Measurements from ENCODE around the gene ULK1.
"Not testable (repeated sequence)": the region's sequence is repeated elsewhere in the genome, so short reads cannot be mapped to it uniquely, and the experiment has no call there.

ULK1 gene

DNA sequence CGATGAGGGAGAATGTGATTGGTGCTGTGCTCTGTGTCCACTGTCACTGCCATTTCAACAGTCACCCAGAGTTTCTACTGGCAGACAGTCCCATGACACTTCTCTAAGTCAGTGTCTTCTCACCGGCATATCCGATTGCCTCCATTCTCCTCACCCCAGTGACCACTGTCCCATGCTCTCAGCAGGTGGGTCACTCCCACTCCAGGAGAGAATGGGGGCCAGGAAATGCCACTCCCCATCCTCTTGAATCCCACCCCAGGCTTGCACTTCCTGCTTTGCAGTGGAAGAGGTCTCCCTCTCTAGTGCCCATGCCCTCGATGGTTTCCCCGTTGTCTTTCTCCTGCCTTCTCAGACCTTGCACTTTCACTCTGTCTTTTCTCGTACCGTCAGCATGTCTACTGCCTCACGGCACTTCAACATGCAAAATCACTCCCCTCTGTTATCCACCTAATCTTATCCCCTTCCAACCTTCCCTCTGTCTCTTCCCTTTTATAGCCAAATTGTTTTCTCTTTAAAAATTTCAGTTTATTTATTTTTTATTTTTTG, 53.1 kb downstream of the ULK1 start:
- no peak for DNase-seq

DNA sequence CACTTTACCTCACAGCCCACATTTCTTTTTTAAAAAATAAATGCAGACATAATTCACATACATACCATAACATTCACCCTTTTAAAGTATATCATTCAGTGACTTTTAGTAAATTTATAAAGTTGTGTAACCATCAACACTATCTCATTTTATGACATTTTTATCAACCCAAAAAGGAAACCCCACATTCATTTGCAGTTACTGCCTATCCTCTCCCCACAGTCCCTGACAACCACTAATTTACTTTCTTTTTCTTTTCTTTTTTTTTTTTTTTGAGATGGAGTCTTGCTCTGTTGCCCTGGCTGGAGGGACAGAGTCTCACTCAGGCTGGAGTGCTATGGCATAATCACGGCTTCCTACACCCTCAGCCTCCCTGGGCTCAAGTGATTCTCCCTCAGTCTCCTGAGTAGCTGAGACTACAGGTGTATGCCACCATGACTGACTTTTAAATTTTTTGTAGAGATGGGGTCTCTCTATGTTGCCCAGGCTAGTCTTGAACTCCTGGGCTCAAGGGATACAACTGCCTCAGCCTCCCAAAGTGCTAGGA, 53.8 kb downstream of the ULK1 start:
- no peak for DNase-seq

DNA sequence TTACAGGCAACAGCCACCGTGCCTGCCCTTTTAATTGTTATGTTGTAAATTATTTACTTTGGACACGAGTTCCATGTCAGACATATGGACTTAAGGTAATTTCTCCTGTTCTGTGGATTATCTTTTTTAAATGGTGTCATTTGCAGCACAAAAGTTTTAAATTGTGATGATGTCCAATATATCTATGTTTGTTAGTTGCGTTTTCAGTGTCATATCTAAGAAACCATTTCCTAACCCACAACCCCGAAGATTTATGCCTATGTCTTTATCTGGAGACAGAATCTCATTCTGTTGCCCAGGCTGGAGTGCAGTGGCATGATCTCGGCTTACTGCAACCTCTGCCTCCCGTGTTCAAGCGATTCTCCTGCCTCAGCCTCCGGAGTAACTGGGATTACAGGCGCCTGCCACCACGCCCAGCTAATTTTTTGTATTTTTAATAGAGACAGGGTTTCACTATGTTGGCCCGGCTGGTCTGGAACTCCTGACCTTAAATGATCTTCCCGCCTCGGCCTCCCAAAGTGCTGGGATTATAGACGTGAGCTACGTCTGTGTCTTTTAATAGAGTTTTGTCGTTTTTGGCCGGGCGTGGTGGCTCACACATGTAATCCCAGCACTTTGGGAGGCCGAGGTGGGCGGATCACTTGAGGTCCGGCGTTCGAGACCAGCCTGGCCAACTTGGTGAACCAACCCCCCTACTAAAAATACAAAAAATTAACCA, 54.5 kb downstream of the ULK1 start:
- peak; percentile 18 for DNase-seq

DNA sequence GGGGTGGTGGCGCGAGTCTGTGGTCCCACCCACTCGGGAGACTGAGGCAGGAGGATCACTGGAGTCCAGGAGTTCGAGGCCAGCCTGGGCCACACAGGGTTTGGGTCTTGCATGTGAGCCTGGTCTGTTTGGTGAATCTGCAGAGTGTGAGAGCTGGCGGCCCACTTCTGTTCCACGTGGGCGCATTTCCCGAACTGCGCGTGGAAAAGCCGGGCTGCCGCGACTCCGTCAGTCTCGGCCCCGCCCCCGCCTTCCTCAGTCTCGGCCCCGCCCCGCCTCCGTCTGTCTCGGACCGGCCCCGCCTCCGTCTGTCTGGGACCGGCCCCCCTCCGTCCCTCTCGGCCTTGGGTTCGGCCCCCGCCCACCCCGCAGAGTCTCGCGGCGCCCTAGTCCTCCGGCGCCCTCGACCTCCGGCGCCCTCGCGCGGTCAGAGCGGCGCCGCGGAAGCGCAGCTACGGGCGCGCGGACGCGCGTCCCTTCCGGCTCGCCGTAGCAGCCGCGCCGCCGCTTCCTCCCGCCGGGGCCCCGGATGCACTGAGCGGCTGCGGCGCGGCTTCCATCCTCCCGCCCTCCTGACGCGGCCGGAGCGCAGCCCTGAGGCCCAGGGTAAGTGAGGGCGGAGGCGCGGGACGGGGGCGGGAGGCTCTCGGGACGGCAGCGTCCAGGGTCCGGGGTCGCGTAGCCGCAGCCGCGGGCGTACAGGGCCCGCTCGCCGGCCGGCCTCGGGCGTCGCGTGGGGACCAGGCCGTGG, 55.2 kb downstream of the ULK1 start, which contains the start of gene EP400:
EP400 (plus strand) TSS at position 512 of the 751 bp plus-strand sequence. CDS start 10,678 bp downstream, outside the sequence.
- DNase-seq, result peak; percentile 95

DNA sequence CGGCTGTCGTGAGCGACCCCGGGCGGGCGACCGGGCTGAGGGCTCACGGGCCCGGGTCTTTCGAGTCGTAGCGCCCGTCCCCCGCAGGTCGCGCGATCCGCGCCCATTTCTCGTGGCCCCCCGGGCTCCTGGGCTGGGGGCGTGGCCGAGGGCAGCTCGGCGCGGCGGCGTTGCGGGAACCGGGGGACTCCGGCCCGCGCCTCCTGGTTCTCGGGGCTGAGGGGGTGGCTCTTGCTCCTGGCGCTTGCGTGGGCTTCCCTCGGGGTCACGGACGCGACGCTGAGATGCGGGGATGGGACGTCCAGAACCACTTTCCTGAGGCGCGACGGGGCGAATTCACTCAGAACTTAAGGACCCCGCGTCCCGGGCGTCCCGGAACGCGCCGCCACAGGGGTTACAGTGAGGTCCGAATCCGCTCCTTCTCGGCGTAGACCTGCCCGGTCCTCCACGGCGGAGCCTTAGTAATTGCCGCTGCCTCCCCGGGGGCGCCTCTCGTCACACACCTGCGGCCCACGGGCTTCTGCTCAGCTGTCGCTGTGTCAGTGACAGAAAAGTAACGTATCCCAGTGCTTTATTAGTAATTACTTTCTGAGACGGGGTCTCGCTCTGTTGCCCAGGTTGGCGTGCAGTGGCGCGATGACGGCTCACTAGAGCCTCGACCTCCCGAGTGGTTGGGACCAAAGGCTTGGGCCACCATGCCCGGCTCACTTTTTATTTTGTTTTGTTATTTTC, 55.9 kb downstream of the ULK1 start:
- no peak for DNase-seq

DNA sequence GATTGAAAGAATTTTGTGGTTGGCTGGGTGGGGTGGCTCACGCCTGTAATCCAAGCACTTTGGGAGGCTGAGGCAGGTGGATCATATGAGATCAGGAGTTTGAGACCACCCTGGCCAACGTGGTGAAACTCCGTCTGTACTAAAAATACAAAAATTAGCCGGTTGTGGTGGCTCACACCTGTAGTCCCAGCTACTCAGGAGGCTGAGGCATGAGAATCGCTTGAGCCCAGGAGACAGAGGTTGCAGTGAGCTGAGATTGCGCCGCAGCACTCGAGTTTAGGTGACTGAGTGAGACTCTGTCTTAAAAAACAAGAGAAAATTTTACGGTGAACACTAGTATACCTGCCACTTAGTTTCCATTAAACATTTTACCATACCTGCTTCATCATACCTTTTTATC, 59.4 kb downstream of the ULK1 start:
- DNase-seq, result not testable (repeated sequence)

DNA sequence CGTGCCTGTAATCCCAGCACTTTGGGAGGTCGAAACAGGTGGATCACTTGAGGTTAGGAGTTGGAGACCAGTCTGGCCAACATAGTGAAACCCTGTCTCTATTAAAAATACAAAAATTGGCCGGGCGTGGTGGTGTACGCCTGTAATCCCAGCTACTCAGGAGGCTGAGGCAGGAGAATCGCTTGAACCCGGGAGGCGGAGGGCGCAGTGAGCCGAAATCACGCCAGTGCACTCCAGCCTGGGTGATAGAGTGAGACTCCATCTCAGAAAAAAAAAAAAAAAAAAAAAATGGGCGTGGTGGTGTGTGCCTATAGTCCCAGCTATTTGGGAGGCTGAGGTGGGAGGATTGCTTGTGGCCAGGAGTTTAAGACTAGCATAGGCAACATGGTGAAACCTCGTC, 60.0 kb downstream of the ULK1 start:
- not testable (repeated sequence) for DNase-seq

DNA sequence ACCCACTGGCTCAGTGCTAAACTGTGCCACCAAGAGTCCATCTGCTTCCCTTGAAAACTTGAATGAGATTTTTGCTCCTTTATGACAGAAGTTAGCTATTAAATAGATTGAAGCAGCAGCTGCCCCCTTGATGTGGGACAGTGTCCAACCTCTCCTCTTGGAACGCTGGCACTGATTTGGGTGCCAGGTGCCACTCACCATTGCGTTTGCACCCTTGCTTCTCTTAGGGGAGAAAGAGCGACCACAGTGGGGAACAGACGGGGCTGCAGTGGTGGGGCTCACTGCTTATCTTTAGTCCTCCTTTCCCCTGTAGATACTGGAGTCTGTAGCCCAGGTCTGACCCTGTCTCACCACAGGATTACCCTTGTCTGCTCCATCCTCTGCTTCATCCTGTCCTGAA, 64.7 kb downstream of the ULK1 start:
- no peak for DNase-seq

DNA sequence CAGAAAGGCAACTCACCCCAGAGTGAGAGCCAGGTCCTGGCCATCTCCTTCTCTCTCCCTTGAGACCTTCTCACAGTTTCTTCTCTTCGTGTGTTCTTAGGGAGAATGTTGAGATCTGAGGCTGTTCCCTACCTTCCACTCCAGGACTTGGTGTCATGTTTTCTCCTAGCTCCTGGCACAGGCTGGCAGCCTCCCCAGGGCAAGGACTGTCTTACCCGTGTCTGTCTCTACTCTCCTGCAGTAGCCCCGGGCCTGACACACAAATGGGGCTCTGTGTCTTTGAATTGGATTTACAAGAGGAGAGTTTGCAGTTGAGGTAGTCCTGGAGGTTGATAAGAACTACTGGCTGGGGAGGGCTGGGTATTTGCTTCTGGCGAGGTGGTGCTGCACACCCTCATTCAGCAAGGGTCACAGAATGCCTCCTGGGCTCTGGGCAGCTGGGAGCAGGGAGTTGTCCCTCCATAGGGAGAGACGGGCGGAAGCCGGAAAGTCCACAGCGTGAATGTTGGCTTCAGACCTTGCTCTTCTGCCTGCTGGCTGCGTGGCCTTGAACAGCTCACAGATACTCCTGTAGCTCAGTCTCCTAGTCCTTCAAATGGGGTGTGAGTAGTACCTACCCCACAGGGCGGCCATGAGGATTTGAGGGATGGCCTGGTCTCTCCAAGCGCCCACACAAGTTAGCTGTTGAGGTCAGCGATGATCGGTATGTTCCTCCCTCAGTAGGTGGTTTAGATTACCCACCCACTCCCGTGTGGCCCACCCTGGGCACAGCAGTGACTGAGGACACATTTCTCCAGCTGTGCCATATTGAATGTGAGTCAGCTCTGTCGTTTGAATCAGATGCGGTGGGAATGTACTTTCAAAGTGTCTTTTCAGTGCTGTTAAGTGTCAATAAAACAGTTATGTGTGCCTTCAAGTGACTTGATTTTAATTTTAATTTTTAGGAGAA, 65.5 kb downstream of the ULK1 start:
- DNase-seq, result no peak

DNA sequence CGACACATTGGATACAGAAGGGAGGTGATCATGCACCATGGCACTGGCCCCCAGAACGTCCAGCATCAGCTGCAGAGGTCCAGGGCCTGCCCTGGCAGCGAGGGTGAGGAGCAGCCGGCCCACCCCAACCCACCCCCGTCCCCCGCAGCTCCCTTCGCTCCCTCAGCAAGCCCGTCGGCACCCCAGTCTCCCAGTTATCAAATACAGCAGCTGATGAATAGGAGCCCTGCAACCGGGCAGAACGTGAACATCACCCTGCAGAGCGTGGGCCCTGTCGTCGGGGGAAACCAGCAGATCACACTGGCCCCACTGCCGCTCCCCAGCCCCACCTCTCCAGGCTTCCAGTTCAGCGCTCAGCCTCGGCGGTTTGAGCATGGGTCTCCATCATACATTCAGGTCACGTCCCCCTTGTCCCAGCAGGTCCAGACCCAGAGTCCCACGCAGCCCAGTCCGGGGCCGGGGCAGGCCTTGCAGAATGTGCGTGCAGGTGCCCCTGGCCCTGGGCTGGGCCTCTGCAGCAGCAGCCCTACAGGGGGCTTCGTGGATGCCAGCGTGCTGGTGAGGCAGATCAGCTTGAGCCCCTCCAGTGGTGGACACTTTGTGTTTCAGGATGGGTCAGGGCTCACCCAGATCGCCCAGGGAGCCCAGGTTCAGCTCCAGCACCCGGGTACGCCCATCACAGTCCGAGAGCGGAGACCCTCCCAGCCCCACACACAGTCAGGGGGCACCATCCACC, 66.3 kb downstream of the ULK1 start:
- DNase-seq, result not testable (repeated sequence)

DNA sequence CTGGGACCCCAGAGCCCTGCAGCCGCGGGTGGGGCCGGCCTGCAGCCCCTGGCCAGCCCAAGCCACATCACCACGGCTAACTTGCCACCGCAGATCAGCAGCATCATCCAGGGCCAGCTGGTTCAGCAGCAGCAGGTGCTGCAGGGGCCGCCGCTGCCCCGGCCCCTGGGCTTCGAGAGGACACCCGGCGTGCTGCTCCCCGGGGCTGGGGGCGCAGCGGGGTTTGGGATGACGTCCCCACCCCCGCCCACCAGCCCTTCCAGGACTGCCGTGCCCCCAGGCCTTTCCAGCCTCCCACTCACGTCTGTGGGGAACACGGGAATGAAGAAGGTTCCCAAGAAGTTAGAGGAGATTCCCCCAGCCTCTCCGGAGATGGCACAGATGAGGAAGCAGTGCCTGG, 66.9 kb downstream of the ULK1 start:
- DNase-seq, result not testable (repeated sequence)

DNA sequence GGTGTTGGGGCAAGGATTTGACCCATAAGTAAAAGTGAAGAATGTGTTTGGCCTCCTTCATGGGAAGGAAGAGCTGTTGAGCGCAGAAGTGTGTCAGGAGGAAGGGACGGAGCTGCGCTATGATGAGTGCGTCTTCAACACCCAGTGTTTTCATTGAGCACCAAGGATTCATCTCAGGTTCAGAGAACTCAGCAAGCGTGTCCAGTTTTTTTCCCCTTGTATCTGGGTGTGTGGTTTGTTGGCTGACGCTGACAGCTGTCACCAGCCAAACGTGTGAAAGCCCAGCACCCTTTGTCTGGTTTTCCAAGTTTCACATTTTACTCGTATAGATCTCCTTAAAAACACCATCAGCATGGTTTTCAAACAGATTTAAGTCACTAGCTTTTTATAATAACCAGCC, 67.6 kb downstream of the ULK1 start:
- DNase-seq, result no peak

DNA sequence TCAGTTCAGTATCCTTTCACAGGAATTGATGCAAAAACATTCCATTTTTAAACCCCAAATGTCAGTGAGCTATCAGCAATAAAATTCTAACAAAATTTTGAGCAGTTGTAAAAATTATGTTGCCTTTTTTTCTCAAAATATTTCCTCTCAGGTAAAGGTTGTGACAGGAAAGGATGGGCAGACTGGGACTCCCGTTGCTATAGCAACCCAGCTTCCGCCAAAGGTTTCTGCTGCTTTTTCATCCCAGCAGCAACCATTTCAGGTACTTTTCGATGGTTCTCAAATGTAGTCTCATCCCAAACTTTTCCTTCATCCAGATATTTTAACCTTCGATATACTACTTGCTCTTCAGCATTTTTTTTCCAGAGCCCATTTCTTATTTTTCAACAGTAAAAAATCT, 69.0 kb downstream of the ULK1 start:
- peak; percentile 47 for DNase-seq

DNA sequence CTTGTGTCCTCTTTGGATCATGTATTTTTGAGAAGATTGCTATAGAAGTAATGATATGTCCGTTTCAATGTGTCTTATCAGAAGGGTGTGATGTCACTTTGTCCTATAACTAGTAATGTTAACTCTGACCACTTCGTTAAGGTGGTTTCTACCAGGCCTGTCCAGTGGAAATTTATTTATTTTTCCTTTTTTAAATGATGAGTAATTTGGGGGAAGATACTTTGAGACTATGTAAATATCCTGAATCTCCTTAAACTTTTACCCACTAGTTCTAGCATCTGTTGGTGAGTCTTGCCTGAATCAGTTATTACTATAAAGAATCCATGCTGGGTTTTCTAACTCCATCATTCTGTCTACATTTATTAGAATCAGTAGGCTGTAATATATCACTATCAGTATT, 70.7 kb downstream of the ULK1 start:
- DNase-seq, result no peak

DNA sequence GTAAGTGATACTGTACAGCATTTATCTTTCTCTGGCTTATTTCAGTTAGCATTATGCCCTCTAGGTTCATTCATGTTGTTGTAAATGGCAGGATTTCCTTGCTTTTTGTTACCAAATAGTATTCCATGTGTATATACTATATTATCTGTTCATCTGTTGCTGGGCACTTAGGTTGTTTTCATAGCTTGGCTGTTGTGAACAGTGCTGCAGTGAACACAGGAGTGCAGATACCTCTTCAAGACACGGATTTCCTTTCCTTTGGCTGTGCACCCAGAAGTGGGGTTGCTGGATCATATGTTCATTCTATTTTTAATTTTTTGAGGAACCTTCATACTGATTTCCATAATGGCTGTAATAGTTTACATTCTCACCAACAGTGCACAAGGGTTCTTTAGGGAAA, 76.8 kb downstream of the ULK1 start:
- DNase-seq, result no peak
